ENCODE data around the gene FAM72A. TPM values are rescaled to one million over a fixed set of nuclear protein-coding genes. Genes with fewer than 3 reads are reported as not detected.
"Not testable (repeated sequence)": the region's sequence is repeated elsewhere in the genome, so short reads cannot be mapped to it uniquely, and the experiment has no call there.

The FAM72A gene
- total and polyA plus RNA-seq, 7 experiments from 2014 or later: 0.60 to 19.5 (median 1.2) TPM; not detected in 1

- peak in 5 of 9 donors; percentile 1 to 25 (median 19) for DNase-seq
- POLR2A ChIA-PET; H3K36me3 ChIP-seq (ENCODE audit: control insufficient read depth in 2 of 3, insufficient read depth in 3 of 3, low read length in 3 of 3): not testable (repeated sequence)
Observed at GRCh38 chr1:206167350-206168029, 35.1 kb downstream of the FAM72A start.

GRCh38 chr1:206145771-206146290 lies 56.8 kb downstream of the FAM72A start:
- Histone ChIP-seq H3K27me3 (ENCODE audit: control insufficient read depth in 2 of 2, insufficient read depth in 2 of 2, low read length in 2 of 2) (no peaks in the 10 kb centered on the region), H3K4me3 (ENCODE audit: low read length) (no peak overlapping the region), H3K4me1 (ENCODE audit: control insufficient read depth in 2 of 2, insufficient read depth in 2 of 2, low read length in 2 of 2) (no peaks in the 10 kb centered on the region), H3K9me3 (ENCODE audit: control insufficient read depth in 2 of 3, low read length in 3 of 3) (no peaks in the 10 kb centered on the region), H3K27ac (ENCODE audit: low read depth, low read length) (no peak overlapping the region), H3K36me3 (ENCODE audit: control insufficient read depth in 2 of 3, insufficient read depth in 3 of 3, low read length in 3 of 3) (no peaks in the 10 kb centered on the region)
- H3K27me3 Mint-ChIP-seq: peaks cover 0 to 53% (median 5%) of the 10 kb centered on the region in 5 donors
- POLR2A ChIA-PET: no interaction called here
- no peak overlapping the region for H3K27ac Mint-ChIP-seq
- intact Hi-C loops (cut with micrococcal nuclease): no loop called here
- peaks cover 0 to 4% (median 0%) of the 10 kb centered on the region in 11 donors for H3K9me3 Mint-ChIP-seq
- no peak for ATAC-seq
- CTCF ChIA-PET: no interaction called here
- no peak overlapping the region for H3K4me3 Mint-ChIP-seq
- no peak for DNase-seq
- no peaks in the 10 kb centered on the region for H3K36me3 Mint-ChIP-seq
- H3K4me1 Mint-ChIP-seq: peaks cover 0 to 10% (median 6%) of the 10 kb centered on the region in 7 donors

More at GRCh38 chr1:206167350-206168029, 35.1 kb downstream of the FAM72A start:
- peak; percentile 66 for ATAC-seq
- H3K4me3 Mint-ChIP-seq; H3K9me3 ChIP-seq (ENCODE audit: control insufficient read depth in 2 of 3, low read length in 3 of 3); intact Hi-C loops (cut with micrococcal nuclease); H3K27ac Mint-ChIP-seq; H3K36me3 Mint-ChIP-seq; H3K4me1 Mint-ChIP-seq; H3K9me3 Mint-ChIP-seq; H3K27me3 Mint-ChIP-seq; H3K27ac ChIP-seq (ENCODE audit: low read depth, low read length); H3K4me1 ChIP-seq (ENCODE audit: control insufficient read depth in 2 of 2, insufficient read depth in 2 of 2, low read length in 2 of 2); H3K4me3 ChIP-seq (ENCODE audit: low read length); CTCF ChIA-PET; H3K27me3 ChIP-seq (ENCODE audit: control insufficient read depth in 2 of 2, insufficient read depth in 2 of 2, low read length in 2 of 2): not testable (repeated sequence)

DNA sequence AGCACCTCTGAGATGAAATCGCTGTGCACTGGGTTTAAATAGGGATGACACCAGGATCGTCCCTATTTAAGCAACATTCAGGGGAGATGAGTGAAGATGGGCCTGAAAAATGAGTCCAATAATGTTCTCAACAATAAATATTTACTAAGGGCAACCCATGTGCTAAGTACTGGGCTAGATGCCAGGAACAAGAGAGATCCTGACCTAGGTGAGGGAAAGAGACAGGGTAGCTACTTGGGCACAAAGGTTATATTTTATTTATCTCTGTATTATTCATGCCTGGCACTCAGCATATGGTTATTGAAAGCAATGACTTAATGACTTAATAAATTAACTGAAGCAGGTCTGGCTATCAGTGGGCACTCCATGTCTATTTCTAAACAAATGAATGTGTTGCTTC lies 58.0 kb downstream of the FAM72A start:
- Mint-ChIP-seq H3K4me1 (peaks cover 0 to 11% (median 6%) of the 10 kb centered on the region in 7 donors), H3K27me3 (peaks cover 0 to 62% (median 13%) of the 10 kb centered on the region in 5 donors), H3K4me3 (no peak overlapping the region), H3K27ac (no peak overlapping the region), H3K36me3 (no peaks in the 10 kb centered on the region), H3K9me3 (peaks cover 0 to 4% (median 0%) of the 10 kb centered on the region in 11 donors)
- H3K9me3 ChIP-seq (ENCODE audit: control insufficient read depth in 2 of 3, low read length in 3 of 3): no peaks in the 10 kb centered on the region
- no peak overlapping the region for H3K27ac ChIP-seq (ENCODE audit: low read depth, low read length)
- H3K4me1 ChIP-seq (ENCODE audit: control insufficient read depth in 2 of 2, insufficient read depth in 2 of 2, low read length in 2 of 2): no peaks in the 10 kb centered on the region
- ATAC-seq: no peak
- intact Hi-C loops (cut with micrococcal nuclease): no loop called here
- POLR2A ChIA-PET: no interaction called here
- CTCF ChIA-PET: no interaction called here
- no peak for DNase-seq
- no peaks in the 10 kb centered on the region for H3K27me3 ChIP-seq (ENCODE audit: control insufficient read depth in 2 of 2, insufficient read depth in 2 of 2, low read length in 2 of 2)
- no peak overlapping the region for H3K4me3 ChIP-seq (ENCODE audit: low read length)
- no peaks in the 10 kb centered on the region for H3K36me3 ChIP-seq (ENCODE audit: control insufficient read depth in 2 of 3, insufficient read depth in 3 of 3, low read length in 3 of 3)

DNA sequence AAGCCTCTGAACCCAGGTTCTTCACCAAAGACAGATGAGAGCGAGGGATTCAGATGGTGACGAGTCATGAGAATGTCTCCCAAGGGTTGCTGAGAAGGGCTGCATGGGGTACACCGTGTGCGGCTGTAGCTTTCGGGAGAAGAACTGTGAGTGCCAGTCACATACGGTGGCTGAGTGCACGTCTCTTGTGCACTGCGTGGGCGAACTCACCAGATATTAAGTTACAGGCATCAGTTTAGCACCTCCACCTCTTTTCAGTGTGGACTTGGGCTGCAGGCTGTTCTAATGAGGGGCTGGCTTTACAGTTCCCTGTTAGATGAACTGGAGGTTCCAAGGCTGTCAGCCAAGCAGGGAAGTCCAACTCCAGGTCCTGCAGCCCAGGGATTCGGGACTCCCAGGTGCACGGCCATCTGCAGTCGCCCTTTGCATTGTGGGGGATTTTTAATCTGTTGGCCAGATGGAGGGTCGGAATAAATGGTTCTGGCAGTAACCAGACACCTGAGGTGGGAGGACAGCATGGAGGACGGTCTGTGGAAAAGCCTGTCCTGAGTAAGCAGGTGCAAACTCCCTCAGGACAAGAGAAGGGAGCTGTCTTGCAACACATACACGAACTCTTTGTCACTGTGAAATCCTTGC lies 59.0 kb downstream of the FAM72A start:
- peaks cover 0 to 11% (median 6%) of the 10 kb centered on the region in 7 donors for H3K4me1 Mint-ChIP-seq

DNA sequence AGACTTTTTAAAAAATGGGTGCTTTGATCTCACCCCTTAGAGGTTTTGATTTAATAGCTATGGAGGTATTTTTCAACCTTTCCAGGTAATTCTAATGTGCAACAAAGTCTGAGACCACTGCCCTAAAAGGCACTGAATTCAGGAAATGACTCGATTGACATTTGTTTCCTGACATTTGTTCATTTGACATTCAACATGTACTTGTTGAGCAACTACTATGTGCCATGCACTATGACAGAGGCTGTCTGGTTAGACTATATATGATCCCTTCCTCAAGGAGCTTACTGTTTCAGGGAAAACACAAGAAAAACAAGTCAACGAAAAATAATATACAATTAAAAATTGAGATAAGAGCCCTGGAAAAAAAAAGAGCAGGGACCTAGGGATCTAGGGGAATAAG lies 59.9 kb downstream of the FAM72A start:
- Mint-ChIP-seq H3K36me3 (no peaks in the 10 kb centered on the region), H3K27ac (no peak overlapping the region), H3K9me3 (no peaks in the 10 kb centered on the region), H3K27me3 (peaks cover 9 to 75% (median 20%) of the 10 kb centered on the region in 5 donors), H3K4me3 (no peak overlapping the region), H3K4me1 (peaks cover 0 to 11% (median 6%) of the 10 kb centered on the region in 7 donors)
- intact Hi-C loops (cut with micrococcal nuclease): no loop called here
- Histone ChIP-seq H3K27me3 (ENCODE audit: control insufficient read depth in 2 of 2, insufficient read depth in 2 of 2, low read length in 2 of 2) (no peaks in the 10 kb centered on the region), H3K36me3 (ENCODE audit: control insufficient read depth in 2 of 3, insufficient read depth in 3 of 3, low read length in 3 of 3) (no peaks in the 10 kb centered on the region), H3K4me1 (ENCODE audit: control insufficient read depth in 2 of 2, insufficient read depth in 2 of 2, low read length in 2 of 2) (no peaks in the 10 kb centered on the region), H3K27ac (ENCODE audit: low read depth, low read length) (no peak overlapping the region), H3K9me3 (ENCODE audit: control insufficient read depth in 2 of 3, low read length in 3 of 3) (no peaks in the 10 kb centered on the region), H3K4me3 (ENCODE audit: low read length) (no peak overlapping the region)
- DNase-seq (no peak), ATAC-seq (no peak)
- ChIA-PET CTCF (interaction anchor here (0.5 kb wide), 1 partner anchor 1640 kb away, joined by 3 read pairs; no protein-coding TSS in a partner anchor), POLR2A (no interaction called here)

More for the DNA sequence above, 59.0 kb downstream of the FAM72A start:
- ChIA-PET POLR2A (no interaction called here), CTCF (no interaction called here)
- Histone ChIP-seq H3K27ac (ENCODE audit: low read depth, low read length) (no peak overlapping the region), H3K4me3 (ENCODE audit: low read length) (no peak overlapping the region), H3K4me1 (ENCODE audit: control insufficient read depth in 2 of 2, insufficient read depth in 2 of 2, low read length in 2 of 2) (no peaks in the 10 kb centered on the region), H3K27me3 (ENCODE audit: control insufficient read depth in 2 of 2, insufficient read depth in 2 of 2, low read length in 2 of 2) (no peaks in the 10 kb centered on the region), H3K9me3 (ENCODE audit: control insufficient read depth in 2 of 3, low read length in 3 of 3) (no peaks in the 10 kb centered on the region), H3K36me3 (ENCODE audit: control insufficient read depth in 2 of 3, insufficient read depth in 3 of 3, low read length in 3 of 3) (no peaks in the 10 kb centered on the region)
- DNase-seq (no peak), ATAC-seq (no peak)
- Mint-ChIP-seq H3K27ac (no peak overlapping the region), H3K27me3 (peaks cover 5 to 69% (median 18%) of the 10 kb centered on the region in 5 donors), H3K9me3 (peaks cover 0 to 4% (median 0%) of the 10 kb centered on the region in 11 donors), H3K4me3 (no peak overlapping the region), H3K36me3 (no peaks in the 10 kb centered on the region)
- intact Hi-C loops (cut with micrococcal nuclease): no loop called here

GRCh38 chr1:206142011-206142410 lies 60.6 kb downstream of the FAM72A start:
- DNase-seq (no peak), ATAC-seq (no peak)
- POLR2A ChIA-PET: no interaction called here
- H3K36me3 Mint-ChIP-seq: no peaks in the 10 kb centered on the region
- no peaks in the 10 kb centered on the region for H3K4me1 ChIP-seq (ENCODE audit: control insufficient read depth in 2 of 2, insufficient read depth in 2 of 2, low read length in 2 of 2)
- H3K27ac ChIP-seq (ENCODE audit: low read depth, low read length): no peak overlapping the region
- H3K36me3 ChIP-seq (ENCODE audit: control insufficient read depth in 2 of 3, insufficient read depth in 3 of 3, low read length in 3 of 3): no peaks in the 10 kb centered on the region
- H3K27ac Mint-ChIP-seq: no peak overlapping the region
- peaks cover 0 to 11% (median 6%) of the 10 kb centered on the region in 7 donors for H3K4me1 Mint-ChIP-seq
- intact Hi-C loops (cut with micrococcal nuclease): no loop called here
- no peaks in the 10 kb centered on the region for H3K9me3 Mint-ChIP-seq
- H3K27me3 Mint-ChIP-seq: peaks cover 9 to 71% (median 20%) of the 10 kb centered on the region in 5 donors
- no peak overlapping the region for H3K4me3 Mint-ChIP-seq
- H3K27me3 ChIP-seq (ENCODE audit: control insufficient read depth in 2 of 2, insufficient read depth in 2 of 2, low read length in 2 of 2): no peaks in the 10 kb centered on the region
- H3K9me3 ChIP-seq (ENCODE audit: control insufficient read depth in 2 of 3, low read length in 3 of 3): no peaks in the 10 kb centered on the region
- CTCF ChIA-PET: no interaction called here
- H3K4me3 ChIP-seq (ENCODE audit: low read length): no peak overlapping the region

Data from naive thymus-derived CD4-positive, alpha-beta T cell (primary cell).